ENCODE measurements around the gene TRERF1.
A peak's percentile ranks its signal among the peaks of the same experiment; 100 is the strongest.
"Not testable (repeated sequence)": the region's sequence is repeated elsewhere in the genome, so short reads cannot be mapped to it uniquely, and the experiment has no call there.

Gene TRERF1

GRCh38 chr6:42451333-42452170 is at the start of gene TRERF1:
TRERF1 (minus strand) TSS chr6:42451926; CDS start chr6:42269590, 182,336 bp downstream.
- peak; percentile 48 to 52 for DNase-seq

- no peak for DNase-seq
Observed at GRCh38 chr6:42498473-42499128, 46.9 kb upstream of the TRERF1 start.

GRCh38 chr6:42493914-42494539 is 42.3 kb upstream of the TRERF1 start:
- DNase-seq, result no peak

GRCh38 chr6:42488129-42488528 is 36.4 kb upstream of the TRERF1 start:
- no peak for DNase-seq

GRCh38 chr6:42484261-42484660 is 32.5 kb upstream of the TRERF1 start:
- DNase-seq, result no peak

- DNase-seq, result no peak
Observed at GRCh38 chr6:42482174-42482573, 30.4 kb upstream of the TRERF1 start.

- DNase-seq, result no peak
Observed at GRCh38 chr6:42471714-42472113, 20.0 kb upstream of the TRERF1 start.

- no peak for DNase-seq
Observed at GRCh38 chr6:42471142-42471541, 19.4 kb upstream of the TRERF1 start.

- no peak for DNase-seq
Observed at GRCh38 chr6:42468273-42468672, 16.5 kb upstream of the TRERF1 start.

GRCh38 chr6:42467651-42468050 is 15.9 kb upstream of the TRERF1 start:
- no peak for DNase-seq

GRCh38 chr6:42466470-42466869 is 14.7 kb upstream of the TRERF1 start:
- DNase-seq, result not testable (repeated sequence)

GRCh38 chr6:42462474-42462972 is 10.8 kb upstream of the TRERF1 start:
- DNase-seq, result no peak

- DNase-seq, result no peak
Observed at GRCh38 chr6:42460883-42461282, 9.2 kb upstream of the TRERF1 start.

GRCh38 chr6:42459888-42460287 is 8.2 kb upstream of the TRERF1 start:
- DNase-seq, result no peak

GRCh38 chr6:42454428-42454791 is 2.7 kb upstream of the TRERF1 start:
- no peak for DNase-seq

- DNase-seq, result no peak
Observed at GRCh38 chr6:42453654-42454427, 2.1 kb upstream of the TRERF1 start.

GRCh38 chr6:42453031-42453653 is 1.4 kb upstream of the TRERF1 start:
- DNase-seq, result peak; percentile 67 to 78

- peak; percentile 39 to 43 for DNase-seq
Observed at GRCh38 chr6:42452171-42453030, 675 bp upstream of the TRERF1 start.

- DNase-seq, result no peak
Observed at GRCh38 chr6:42450477-42451332, 1.0 kb downstream of the TRERF1 start.

GRCh38 chr6:42449917-42450476 is 1.7 kb downstream of the TRERF1 start:
- no peak for DNase-seq

All from CD4-positive, alpha-beta T cell treated with Interleukin-1 beta for 1 hour (primary cell).